GM18858 (cell line): ENCODE measurements around the gene EIF4A2.
"Not testable (repeated sequence)": the region's sequence is repeated elsewhere in the genome, so short reads cannot be mapped to it uniquely, and the experiment has no call there.

Experiments used
- ATAC-seq: cut with Tn5 transposase; IDR thresholded peaks from one replicate; pipeline ENCODE4 v1.9.1; 2021; ENCODE audit not compliant: unreplicated experiment

Gene EIF4A2

DNA sequence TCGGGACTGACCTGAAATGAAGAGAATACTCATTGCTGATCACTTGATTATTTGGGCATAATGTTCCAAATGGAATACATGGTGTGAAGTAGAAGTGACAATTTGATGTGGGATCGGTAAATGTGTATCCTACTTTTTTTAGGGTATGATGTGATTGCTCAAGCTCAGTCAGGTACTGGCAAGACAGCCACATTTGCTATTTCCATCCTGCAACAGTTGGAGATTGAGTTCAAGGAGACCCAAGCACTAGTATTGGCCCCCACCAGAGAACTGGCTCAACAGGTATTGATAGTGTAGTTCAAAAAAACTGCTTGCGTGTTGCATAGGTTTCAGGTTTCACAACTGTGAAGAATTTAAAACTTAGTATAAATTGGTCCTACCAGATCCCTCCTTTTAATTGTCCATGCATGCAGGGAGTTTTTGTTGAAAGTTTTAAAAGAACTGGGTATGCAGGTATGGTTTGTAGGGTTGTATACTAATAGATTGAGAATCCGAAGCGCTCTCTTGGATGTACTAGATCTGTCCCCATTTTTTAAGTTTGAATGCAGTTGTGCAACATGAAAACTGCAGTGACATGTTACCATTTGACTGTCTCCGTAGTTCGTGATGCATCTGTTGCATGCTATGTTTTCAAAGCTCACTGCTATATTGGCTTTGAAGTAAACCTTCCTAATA is 1.6 kb downstream of the EIF4A2 start:
- no peak for ATAC-seq

DNA sequence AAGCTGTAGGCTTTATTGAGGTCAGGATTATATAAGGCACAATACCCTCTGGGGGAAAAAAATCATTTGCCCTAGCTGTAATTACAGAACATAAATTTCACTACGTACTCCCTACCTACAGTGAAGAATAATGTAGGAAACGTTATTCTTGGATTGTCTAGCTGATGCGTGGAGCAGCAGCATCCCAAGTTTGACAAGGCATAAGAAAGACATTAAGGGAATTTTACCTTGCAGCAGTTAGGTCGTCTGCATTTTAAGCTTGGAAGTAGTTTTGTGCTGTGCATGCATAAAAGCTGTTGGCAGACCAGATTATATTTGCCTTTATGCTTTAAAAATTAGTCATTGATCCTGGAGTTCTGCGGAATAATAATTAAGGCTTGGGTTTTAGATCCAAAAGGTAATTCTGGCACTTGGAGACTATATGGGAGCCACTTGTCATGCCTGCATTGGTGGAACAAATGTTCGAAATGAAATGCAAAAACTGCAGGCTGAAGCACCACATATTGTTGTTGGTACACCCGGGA is 2.2 kb downstream of the EIF4A2 start:
- no peak for ATAC-seq

DNA sequence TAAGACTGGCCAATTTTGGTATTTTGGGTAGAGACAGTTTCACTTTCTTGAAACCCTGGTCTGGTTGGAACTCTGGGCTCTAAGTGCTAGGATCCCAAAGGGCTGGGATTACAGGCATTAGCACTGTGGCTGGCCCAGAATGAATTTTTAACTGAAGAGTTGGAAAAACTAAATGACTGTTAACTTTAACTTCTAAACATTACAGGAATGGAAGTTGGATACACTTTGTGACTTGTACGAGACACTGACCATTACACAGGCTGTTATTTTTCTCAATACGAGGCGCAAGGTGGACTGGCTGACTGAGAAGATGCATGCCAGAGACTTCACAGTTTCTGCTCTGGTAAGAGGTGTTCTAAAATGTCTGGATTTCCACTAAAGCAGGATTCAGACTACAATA is 3.5 kb downstream of the EIF4A2 start:
- ATAC-seq = no peak

DNA sequence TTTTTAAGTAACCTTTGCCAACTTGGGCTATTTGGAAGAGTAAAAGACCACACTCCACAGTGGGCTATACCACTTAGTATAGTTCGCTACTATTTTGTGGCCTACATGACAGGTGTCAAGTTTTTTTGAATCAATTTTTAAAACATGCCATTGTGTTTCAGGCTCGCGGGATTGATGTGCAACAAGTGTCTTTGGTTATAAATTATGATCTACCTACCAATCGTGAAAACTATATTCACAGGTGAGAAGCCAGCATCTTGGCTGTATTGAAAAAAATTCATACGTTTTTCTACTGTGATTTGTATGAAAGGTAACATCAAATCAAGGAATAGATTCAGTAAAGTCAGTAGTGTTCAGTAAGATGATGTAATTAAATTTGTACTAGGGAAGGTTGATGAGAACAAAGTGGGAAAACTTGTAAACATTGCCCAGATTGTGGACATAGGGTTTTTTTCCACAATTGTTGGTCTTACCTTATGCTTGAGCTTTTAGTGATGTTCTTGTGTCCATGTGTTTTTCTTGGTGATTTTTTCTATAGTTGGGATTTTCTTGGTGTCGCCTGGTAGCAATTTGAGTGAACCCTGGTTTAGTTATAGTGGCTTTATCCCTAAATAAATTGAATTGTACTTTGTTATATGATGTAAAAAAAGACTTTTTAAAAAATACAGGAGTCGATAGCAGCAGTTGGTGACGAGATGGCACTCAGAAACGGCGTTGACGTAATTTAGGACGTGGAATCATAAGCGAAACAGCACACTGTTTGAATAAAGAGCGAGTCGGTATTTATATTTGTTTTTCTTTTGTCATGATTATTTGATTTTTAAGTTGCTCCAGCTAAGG is 4.5 kb downstream of the EIF4A2 start:
- ATAC-seq = no peak

DNA sequence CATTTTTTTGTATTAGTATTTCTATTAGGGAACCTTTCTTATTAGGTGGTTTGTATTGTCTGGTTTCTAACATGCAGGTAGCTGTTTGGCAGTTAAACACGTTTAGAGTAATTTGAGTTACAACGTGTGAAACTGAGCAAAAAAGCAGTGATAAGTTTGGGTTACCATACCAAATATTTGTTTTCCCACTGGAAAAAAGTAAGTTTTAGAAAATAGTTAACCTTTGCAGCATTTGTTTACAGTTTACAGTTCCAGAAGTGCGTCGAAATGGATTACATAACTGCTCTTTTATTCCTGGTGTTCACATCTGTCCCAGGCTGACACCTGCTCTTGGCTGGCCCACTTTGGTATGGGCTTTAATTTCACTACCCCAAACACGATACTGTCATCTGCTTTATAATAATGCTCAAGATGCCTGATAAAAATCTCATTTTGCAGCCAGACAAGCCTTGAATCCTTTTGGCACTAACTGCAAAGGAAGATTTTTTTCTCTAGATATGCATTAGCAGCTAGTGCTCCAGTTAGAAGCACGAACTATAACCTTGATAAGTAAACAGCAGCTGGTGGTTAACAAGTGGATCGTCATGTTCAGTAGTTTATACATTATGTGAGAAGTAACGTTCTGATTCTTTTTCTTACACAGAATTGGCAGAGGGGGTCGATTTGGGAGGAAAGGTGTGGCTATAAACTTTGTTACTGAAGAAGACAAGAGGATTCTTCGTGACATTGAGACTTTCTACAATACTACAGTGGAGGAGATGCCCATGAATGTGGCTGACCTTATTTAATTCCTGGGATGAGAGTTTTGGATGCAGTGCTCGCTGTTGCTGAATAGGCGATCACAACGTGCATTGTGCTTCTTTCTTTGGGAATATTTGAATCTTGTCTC is 5.3 kb downstream of the EIF4A2 start:
- ATAC-seq = no peak

DNA sequence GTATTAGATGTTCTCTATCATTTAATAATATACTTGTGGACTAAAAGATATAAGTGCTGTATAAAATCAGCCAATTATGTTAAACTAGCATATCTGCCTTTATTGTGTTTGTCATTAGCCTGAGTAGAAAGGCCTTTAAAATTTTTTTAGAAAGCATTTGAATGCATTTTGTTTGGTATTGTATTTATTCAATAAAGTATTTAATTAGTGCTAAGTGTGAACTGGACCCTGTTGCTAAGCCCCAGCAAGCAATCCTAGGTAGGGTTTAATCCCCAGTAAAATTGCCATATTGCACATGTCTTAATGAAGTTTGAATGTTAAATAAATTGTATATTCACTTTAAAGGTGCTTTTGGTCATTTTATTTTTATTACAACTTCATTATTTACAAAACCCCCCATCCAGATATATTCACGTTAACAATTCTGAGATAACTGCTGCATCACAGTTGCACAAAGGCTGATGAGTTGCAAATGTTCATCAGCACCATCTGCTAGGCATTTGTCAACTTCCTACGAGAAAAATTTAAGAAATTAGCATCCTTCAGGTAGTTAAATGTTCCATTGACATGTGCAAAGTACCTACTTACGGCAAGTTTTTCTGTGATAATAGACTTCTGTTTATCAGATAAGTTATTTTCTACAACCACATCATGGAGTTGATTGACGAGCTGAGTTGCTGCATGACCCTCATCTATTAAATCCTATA is 6.3 kb downstream of the EIF4A2 start:
- ATAC-seq = no peak

DNA sequence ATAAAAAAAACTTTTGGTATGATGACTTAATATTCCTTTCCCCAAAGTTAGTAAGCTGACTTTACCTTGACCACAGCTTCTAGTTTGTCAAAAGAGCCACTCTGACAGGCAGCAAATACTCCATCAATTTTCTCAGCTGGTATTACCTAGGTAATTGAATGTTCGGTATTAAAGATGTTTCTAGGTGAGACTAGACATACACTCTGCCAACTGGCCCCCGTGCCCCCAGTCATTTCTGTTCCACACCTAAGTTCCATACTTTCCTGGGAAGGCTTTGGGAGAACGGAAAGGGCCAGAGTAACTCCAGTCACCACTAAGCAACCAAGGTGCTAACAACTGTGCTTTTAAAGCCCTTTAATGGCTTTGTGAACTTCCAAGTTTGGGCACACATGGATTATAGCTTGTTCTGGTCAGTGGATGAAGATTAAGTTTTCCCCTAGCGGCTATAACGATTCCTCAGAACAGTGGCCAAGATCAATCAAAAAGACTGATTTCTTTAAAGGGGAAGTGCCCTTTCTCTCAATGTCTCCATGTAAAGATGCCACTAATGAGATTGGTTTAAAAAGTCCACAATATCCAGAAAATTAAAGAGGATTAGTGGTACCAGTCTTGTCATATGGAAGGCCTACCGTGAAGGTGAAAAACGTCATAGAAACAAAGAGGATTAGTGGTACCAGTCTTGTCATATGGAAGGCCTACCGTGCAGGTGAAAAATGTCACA is 7.0 kb downstream of the EIF4A2 start:
- no peak for ATAC-seq

DNA sequence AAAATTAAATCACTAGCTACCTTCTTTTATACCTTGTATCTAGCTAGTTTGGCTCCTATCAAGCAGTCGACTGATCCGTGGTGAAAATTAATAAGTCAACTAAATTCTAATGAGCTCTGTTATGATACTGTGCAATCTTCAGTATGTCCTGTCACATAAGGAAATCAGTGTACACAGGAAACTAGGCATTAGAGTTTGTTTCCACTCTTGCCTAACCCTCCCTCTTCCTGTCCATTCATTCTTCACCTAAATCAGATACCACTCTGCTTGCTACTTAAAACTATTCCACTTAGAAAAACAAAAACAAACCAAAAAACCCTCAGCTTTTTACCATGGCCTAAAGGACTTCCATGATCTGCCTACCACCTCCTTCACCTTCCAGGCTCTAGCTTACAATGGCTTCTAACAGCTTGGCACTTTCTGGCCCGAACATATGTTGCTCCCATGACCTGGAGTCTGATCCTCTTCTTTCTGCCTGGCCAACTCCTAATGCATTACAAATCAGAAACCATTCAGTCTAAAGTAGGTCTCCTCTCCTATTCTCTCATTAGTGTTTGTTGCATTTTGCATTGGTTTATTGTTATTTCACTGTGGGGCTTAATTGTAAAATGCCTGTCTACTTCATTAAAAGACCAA is 15.0 kb downstream of the EIF4A2 start:
- ATAC-seq = no peak

DNA sequence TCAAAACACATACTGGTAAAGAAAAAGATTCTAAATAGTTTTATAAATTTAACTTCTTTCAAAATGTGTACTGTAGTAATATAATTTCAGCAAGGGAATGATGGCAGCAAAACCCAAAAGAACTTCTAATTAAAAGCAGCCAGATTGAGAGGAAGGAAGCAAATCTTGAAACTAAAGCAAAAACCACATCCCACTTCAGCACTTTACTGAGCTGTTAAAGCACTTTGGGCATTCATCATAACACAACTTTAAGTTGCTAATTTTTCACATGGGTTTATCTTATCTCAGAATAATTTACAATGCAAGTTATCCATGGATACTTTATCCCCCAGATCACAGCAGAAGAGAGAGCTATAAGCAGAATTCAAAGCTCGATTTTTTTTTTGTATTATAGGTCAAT is 16.9 kb downstream of the EIF4A2 start:
- no peak for ATAC-seq

DNA sequence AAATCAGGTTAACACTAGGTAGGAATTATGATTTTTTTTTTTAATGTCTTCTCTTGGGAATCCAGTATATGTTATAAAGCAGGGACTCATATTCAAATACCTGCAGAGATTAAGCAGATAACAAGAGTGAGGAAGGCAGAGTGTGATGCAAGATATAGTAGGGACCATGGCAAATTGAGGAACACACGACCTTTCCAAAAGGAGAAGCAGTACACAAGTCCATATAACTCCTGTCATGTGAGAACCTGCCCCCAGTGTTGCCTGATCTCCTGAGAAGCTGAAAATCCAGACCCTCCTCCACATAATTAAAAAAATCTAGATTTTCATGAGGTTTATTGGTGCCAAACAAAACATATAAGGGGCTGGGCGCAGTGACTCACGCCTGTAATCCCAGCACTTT is 19.3 kb downstream of the EIF4A2 start:
- no peak for ATAC-seq

DNA sequence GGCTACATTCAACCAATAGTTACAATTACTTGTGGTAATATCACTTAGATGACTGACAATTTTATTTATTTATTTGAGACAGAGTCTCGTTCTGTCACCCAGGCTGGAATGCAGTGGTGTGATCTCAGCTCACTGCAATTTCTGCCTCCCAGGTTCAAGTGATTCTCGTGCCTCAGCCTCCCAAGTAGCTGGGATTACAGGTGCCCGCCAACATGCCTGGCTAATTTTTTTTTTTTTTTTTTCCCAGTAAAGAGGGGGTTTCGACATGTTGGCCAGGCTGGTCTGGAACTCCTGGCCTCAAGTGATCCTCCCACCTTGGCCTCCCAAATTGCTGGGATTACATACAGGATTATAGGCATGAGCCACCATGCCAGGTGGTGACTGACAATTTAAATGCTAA is 20.1 kb downstream of the EIF4A2 start:
- ATAC-seq = not testable (repeated sequence)

DNA sequence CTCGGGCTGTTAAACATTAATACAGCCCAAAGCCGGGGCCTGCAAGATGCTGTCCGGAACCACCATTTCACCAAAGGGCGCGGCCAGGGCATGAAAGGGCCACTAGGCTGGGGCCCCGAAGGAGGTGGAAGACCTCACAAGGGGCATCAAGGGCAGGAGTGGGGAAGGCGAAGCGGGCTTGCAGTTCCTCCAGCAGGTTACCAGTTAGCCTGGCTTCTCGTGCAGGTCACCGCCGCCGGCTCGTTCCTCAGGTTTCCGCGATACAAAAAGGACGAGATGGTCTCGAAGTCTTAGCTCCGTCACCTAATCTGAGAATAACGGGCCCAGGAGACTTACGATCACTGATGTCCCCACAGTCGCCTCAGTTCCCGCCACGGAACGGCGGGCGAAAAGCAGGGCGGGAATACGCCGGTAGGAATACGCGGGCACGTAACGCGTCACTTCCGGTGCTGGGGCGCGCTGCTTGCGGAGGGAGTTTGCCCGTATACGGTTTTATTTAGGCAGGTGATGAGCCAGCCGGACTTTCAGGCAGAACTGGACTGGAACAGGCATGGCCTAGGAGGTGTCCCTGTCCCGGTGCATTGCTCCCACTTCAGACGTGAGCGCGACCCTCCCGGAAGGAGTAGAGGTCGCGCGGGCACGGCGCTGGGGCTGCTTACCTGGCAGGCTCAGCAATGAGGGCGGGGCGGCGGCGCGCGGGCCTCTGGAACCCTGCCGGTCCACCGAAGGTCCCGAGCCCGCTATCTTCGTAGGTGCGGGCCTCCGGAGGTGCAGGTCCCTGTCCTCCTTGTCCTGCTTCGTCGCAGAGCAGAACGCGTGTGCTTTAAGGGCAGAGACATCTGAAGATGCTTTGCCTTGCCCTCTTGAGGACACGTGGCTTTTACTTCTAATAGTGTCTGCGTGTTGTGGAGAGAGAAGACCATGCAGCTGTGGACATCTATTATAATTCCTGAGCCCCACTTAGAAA is 23.0 kb downstream of the EIF4A2 start, which contains the start of gene RFC4:
Gene RFC4 (minus strand): TSS at position 394 of the 967 bp plus-strand sequence. CDS start 1,769 bp downstream, outside the sequence.
- peak; percentile 82 for ATAC-seq

DNA sequence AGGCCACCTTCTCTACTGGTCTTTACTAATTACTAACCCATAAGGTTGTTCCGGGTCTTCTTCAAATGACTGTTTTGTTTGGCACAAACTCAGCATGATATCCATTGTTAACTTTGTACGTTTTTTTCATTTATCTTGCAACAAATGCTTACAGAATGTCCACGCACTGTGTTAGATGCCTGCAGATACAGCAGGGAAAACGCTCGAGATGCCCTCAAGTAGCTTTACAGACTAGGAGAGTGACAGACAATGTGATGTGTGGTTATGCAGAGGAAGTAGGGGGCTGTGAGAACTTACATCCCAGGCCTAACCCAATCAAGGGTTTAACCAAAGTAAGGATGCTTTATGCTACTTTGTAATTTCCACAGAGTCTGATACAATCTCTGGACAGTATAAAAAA is 23.9 kb downstream of the EIF4A2 start:
- ATAC-seq = no peak

DNA sequence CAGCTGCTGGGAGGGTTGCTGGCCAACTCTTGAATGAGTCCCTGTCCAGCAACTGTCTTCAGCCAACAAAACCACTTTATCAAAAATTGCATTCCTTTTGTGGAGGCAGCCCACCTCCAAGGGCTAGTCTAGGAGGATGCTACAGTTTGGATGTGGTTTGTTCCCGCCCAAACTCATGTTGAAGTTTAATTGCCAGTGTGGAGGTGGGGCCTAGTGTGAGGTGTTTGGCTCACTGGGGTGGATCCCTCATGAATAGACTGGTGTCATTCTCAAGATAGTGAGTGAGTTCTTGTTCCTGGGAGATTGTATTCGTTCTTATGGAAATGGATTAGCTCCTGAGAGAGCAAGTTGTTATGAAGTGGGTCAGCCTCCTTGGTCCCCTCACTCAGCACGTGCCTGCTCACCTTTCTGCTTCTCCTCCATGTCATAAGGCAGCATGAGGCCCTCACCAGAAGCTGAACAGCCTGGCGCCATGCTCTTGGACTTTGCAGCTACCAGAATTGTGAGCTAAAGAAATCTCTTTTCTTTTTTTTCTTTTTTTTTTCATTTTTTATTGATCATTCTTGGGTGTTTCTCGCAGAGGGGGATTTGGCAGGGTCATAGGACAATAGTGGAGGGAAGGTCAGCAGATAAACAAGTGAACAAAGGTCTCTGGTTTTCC is 27.1 kb downstream of the EIF4A2 start:
- ATAC-seq = no peak

DNA sequence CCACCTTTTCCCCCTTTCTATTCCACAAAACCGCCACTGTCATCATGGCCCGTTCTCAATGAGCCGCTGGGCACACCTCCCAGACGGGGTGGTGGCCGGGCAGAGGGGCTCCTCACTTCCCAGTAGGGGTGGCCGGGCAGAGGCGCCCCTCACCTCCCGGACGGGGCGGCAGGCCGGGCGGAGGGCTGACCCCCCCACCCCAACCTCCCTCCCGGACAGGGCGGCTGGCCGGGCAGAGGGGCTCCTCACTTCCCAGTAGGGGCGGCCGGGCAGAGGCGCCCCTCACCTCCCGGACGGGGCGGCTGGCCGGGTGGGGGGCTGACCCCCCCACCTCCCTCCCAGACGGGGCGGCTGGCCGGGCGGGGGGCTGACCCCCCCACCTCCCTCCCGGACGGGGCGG is 27.9 kb downstream of the EIF4A2 start:
- ATAC-seq = not testable (repeated sequence)

DNA sequence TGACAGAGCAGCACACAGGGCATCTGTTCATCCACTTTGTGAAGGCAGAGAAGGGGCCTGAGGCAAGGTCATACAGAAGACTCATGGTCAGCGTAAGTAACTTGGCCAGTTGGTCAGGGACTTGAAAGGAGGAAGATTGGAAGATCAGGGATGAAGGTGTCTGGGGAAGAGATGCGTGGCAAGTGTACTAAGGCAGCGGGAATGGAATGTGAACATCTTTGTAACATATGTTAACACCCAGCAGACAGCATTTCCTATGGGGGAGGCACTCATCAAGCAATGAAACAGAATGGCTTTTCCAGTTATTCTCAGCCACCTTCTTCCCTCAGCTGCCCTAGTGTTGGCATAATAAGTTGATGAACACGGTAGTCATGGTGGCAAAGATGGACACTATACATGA is 30.7 kb downstream of the EIF4A2 start:
- no peak for ATAC-seq

DNA sequence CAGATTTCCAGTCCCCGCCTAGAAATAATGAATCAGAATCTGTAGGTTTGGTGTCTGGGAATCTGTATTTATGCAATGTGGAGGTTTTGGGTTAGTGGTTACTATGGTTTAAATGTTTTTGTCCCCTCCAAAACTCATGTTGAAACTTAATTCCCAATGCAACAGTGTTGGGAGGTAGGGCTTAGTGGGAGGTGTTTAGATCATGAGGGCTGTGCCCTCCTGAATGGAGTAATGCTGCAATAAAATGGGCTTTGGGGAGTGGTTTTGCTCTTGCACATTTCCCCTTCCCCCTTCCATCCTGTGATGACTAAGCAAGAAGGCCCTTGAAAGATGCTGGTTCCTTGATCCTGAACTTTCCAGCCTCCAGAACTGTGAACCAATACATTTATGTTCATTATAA is 32.1 kb downstream of the EIF4A2 start:
- ATAC-seq = no peak

DNA sequence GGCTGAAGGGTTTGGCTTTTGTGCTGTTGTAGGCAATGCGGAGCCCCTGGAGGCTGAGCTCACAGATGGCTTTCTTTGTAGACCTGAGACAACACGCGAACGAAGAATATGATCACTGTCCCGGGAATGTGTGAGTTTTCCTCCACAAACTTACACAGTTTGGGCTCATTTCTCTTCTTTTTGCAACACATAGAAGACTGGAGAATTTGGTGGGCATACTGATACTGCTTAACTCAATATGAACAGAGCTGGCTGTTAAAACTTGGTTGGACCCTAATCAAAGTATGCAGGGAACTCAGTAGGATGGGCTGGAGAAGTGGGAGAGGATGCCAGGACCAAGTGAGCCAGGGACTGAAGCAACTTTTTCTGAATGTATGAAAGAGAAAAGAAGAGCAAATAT is 35.1 kb downstream of the EIF4A2 start:
- ATAC-seq = no peak
